Measurements from ENCODE around the gene CRAT. TPM values are rescaled to one million over a fixed set of nuclear protein-coding genes. Genes with fewer than 3 reads are reported as not detected.

Gene CRAT
- total and polyA plus RNA-seq, 4 donors, result 10.4 to 26.0 (median 16.5) TPM

GRCh38 chr9:129095170-129095667, 15.4 kb downstream of the CRAT start:
- Histone ChIP-seq H3K4me3 (no peak overlapping the region), H3K36me3 (ENCODE audit: control insufficient read depth in 4 of 4, insufficient read depth in 4 of 4, low read length in 4 of 4) (peaks cover 0 to 23% (median 6%) of the 10 kb centered on the region in 4 donors), H3K27ac (ENCODE audit: low read depth in 1 of 2, low read length in 1 of 2) (no peak overlapping the region), H3K9me3 (ENCODE audit: control insufficient read depth in 4 of 4, insufficient read depth in 3 of 4, low read length in 3 of 4) (no peaks in the 10 kb centered on the region), H3K27me3 (ENCODE audit: control insufficient read depth in 3 of 3, insufficient read depth in 3 of 3, low read length in 2 of 3) (no peaks in the 10 kb centered on the region), H3K4me1 (ENCODE audit: control insufficient read depth in 5 of 5, insufficient read depth in 5 of 5, low read length in 5 of 5) (no peaks in the 10 kb centered on the region), H3K9ac (ENCODE audit: insufficient read depth in 1 of 2, low read length in 2 of 2) (no peak overlapping the region)
- DNase-seq (no peak), ATAC-seq (ENCODE audit: insufficient read depth, low FRiP score) (no peak)
- 96 to 97% methylated on average over 21 of the region's 21 CpGs for WGBS, 2 donors
- no peak for TF ChIP-seq CTCF (IDR thresholded peaks at IDR 0.05; ENCODE audit: control extremely low read depth, extremely low read depth)

GRCh38 chr9:129094387-129095169, 16.0 kb downstream of the CRAT start:
- H3K27ac ChIP-seq (ENCODE audit: low read depth in 1 of 2, low read length in 1 of 2), result no peak overlapping the region
- no peaks in the 10 kb centered on the region for H3K27me3 ChIP-seq (ENCODE audit: control insufficient read depth in 3 of 3, insufficient read depth in 3 of 3, low read length in 2 of 3)
- H3K36me3 ChIP-seq (ENCODE audit: control insufficient read depth in 4 of 4, insufficient read depth in 4 of 4, low read length in 4 of 4), result peaks cover 0 to 27% (median 8%) of the 10 kb centered on the region in 4 donors
- TF ChIP-seq CTCF (IDR thresholded peaks at IDR 0.05; ENCODE audit: control extremely low read depth, extremely low read depth), result no peak
- H3K9ac ChIP-seq (ENCODE audit: insufficient read depth in 1 of 2, low read length in 2 of 2), result no peak overlapping the region
- H3K4me1 ChIP-seq (ENCODE audit: control insufficient read depth in 5 of 5, insufficient read depth in 5 of 5, low read length in 5 of 5), result no peaks in the 10 kb centered on the region
- DNase-seq (no peak), ATAC-seq (ENCODE audit: insufficient read depth, low FRiP score) (no peak)
- 94 to 96% methylated on average over 13 of the region's 13 CpGs for WGBS, 2 donors
- no peak overlapping the region for H3K4me3 ChIP-seq
- H3K9me3 ChIP-seq (ENCODE audit: control insufficient read depth in 4 of 4, insufficient read depth in 3 of 4, low read length in 3 of 4), result no peaks in the 10 kb centered on the region

GRCh38 chr9:129093602-129094386, 16.8 kb downstream of the CRAT start:
- no peak overlapping the region for H3K4me3 ChIP-seq
- H3K9ac ChIP-seq (ENCODE audit: insufficient read depth in 1 of 2, low read length in 2 of 2), result no peak overlapping the region
- ATAC-seq (ENCODE audit: insufficient read depth, low FRiP score) (no peak), DNase-seq (no peak)
- H3K36me3 ChIP-seq (ENCODE audit: control insufficient read depth in 4 of 4, insufficient read depth in 4 of 4, low read length in 4 of 4), result peaks cover 0 to 33% (median 13%) of the 10 kb centered on the region in 4 donors
- no peaks in the 10 kb centered on the region for H3K9me3 ChIP-seq (ENCODE audit: control insufficient read depth in 4 of 4, insufficient read depth in 3 of 4, low read length in 3 of 4)
- no peak overlapping the region for H3K27ac ChIP-seq (ENCODE audit: low read depth in 1 of 2, low read length in 1 of 2)
- WGBS, 2 donors, result 80 to 82% methylated on average over 20 of the region's 20 CpGs
- no peak for TF ChIP-seq CTCF (IDR thresholded peaks at IDR 0.05; ENCODE audit: control extremely low read depth, extremely low read depth)
- no peaks in the 10 kb centered on the region for H3K4me1 ChIP-seq (ENCODE audit: control insufficient read depth in 5 of 5, insufficient read depth in 5 of 5, low read length in 5 of 5)
- no peaks in the 10 kb centered on the region for H3K27me3 ChIP-seq (ENCODE audit: control insufficient read depth in 3 of 3, insufficient read depth in 3 of 3, low read length in 2 of 3)
